HG03460 (cell line): ENCODE data around the gene MMP7.

Source experiments
- ATAC-seq: cut with Tn5 transposase; IDR thresholded peaks from one replicate; pipeline ENCODE4 v1.9.1; 2021; ENCODE audit not compliant: unreplicated experiment

The MMP7 gene

GRCh38 chr11:102530558-102530957 lies at the start of gene MMP7:
TSS of gene MMP7 (minus strand) at chr11:102530747. CDS start at chr11:102530700, 47 bp downstream.
- peak; percentile 56 for ATAC-seq

- ATAC-seq = no peak
Measured at GRCh38 chr11:102577723-102578122, 47.2 kb upstream of the MMP7 start.

GRCh38 chr11:102577182-102577581 lies 46.6 kb upstream of the MMP7 start:
- peak; percentile 52 for ATAC-seq

- ATAC-seq = no peak
Measured at GRCh38 chr11:102576350-102576749, 45.8 kb upstream of the MMP7 start.

GRCh38 chr11:102575012-102575411 lies 44.5 kb upstream of the MMP7 start:
- ATAC-seq = no peak

- ATAC-seq = no peak
Measured at GRCh38 chr11:102573851-102574250, 43.3 kb upstream of the MMP7 start.

GRCh38 chr11:102572554-102573220 lies 42.1 kb upstream of the MMP7 start:
- no peak for ATAC-seq

GRCh38 chr11:102568851-102569250 lies 38.3 kb upstream of the MMP7 start:
- ATAC-seq = no peak

- ATAC-seq = no peak
Measured at GRCh38 chr11:102566112-102566511, 35.6 kb upstream of the MMP7 start.

- ATAC-seq = peak; percentile 58
Measured at GRCh38 chr11:102564110-102564509, 33.6 kb upstream of the MMP7 start.

- ATAC-seq = no peak
Measured at GRCh38 chr11:102561636-102562035, 31.1 kb upstream of the MMP7 start.

GRCh38 chr11:102560555-102561011 lies 30.0 kb upstream of the MMP7 start:
- peak; percentile 82 for ATAC-seq

- peak; percentile 43 for ATAC-seq
Measured at GRCh38 chr11:102559839-102560238, 29.3 kb upstream of the MMP7 start.

GRCh38 chr11:102555091-102555490 lies 24.5 kb upstream of the MMP7 start:
- ATAC-seq = no peak

GRCh38 chr11:102553835-102554282 lies 23.3 kb upstream of the MMP7 start:
- ATAC-seq = peak; percentile 61

GRCh38 chr11:102552447-102553194 lies 22.1 kb upstream of the MMP7 start:
- ATAC-seq = no peak

GRCh38 chr11:102552020-102552419 lies 21.5 kb upstream of the MMP7 start:
- no peak for ATAC-seq

GRCh38 chr11:102551169-102551781 lies 20.7 kb upstream of the MMP7 start:
- no peak for ATAC-seq

- ATAC-seq = peak; percentile 73
Measured at GRCh38 chr11:102546923-102547471, 16.4 kb upstream of the MMP7 start.

- ATAC-seq = peak; percentile 54
Measured at GRCh38 chr11:102546427-102546826, 15.9 kb upstream of the MMP7 start.

GRCh38 chr11:102545701-102546100 lies 15.2 kb upstream of the MMP7 start:
- no peak for ATAC-seq

GRCh38 chr11:102544594-102544993 lies 14.0 kb upstream of the MMP7 start:
- no peak for ATAC-seq
